IMR-90 (cell line): ENCODE measurements around the gene CCND1. TPM values are rescaled to one million over a fixed set of nuclear protein-coding genes. Genes with fewer than 3 reads are reported as not detected.

Experiments
- ATAC-seq: fragments of 200-7000 bp; cut with Tn5 transposase; 2 replicates; pipeline ENCODE4 v1.9.1; 2020; ENCODE audit warnings: low read depth, mild to moderate bottlenecking, moderate library complexity
- BruUV-seq: library from RNA; stranded (reverse); fragments of 400-500 nt; replicated peaks from 2 replicates; lab custom pipeline; 2021; lab: Mats Ljungman, UMichigan
- CTCF ChIA-PET: fragments of 300-600 bp; formaldehyde crosslinking; extraction: SDS; loops from one replicate; lab custom pipeline; 2021; ENCODE audit warnings: antibody characterized with exemption; lab: Yijun Ruan, JAX
- POLR2A ChIA-PET: fragments of 300-600 bp; sonication (Branson Sonifier 250); formaldehyde crosslinking; loops from one replicate; lab custom pipeline; 2022; ENCODE audit warnings: antibody characterized with exemption; ENCODE audit not compliant: unreplicated experiment; lab: Charles Lee
- DNase-seq: peaks from one replicate; pipeline ENCODE4 v3.0.0; 2013
- H2AFZ ChIP-seq: replicated peaks from 2 replicates; pipeline ENCODE3; 2013; ENCODE audit warnings: low read length, mild to moderate bottlenecking; ENCODE audit not compliant: poor library complexity
- H2AK5ac ChIP-seq: 2 replicates; pipeline ENCODE4 v1.6.1; 2013; ENCODE audit warnings: low read depth, low read length, inconsistent platforms
- H2AK9ac ChIP-seq: replicated peaks from 2 replicates; pipeline ENCODE3; 2013; ENCODE audit warnings: mild to moderate bottlenecking, low read depth, low read length, moderate library complexity; ENCODE audit not compliant: poor library complexity
- H2BK120ac ChIP-seq: 2 replicates; pipeline ENCODE4 v1.6.1; 2013; ENCODE audit warnings: low read depth, low read length, inconsistent platforms
- H2BK15ac ChIP-seq: 3 replicates; pipeline ENCODE4 v1.6.1; 2013; ENCODE audit warnings: low read depth, low read length, inconsistent platforms
- H2BK20ac ChIP-seq: 2 replicates; pipeline ENCODE4 v1.6.1; 2013; ENCODE audit warnings: low read depth, mild to moderate bottlenecking, inconsistent platforms, low read length, moderate library complexity
- H2BK5ac ChIP-seq: 2 replicates; pipeline ENCODE4 v1.6.1; 2013; ENCODE audit warnings: mild to moderate bottlenecking, low read depth, low read length, inconsistent platforms; ENCODE audit not compliant: poor library complexity, severe bottlenecking
- H3K14ac ChIP-seq: replicated peaks from 2 replicates; pipeline ENCODE4 v1.6.1; 2013; ENCODE audit warnings: low read depth, low read length, inconsistent platforms
- H3K18ac ChIP-seq: 2 replicates; pipeline ENCODE4 v1.6.1; 2013; ENCODE audit warnings: low read depth, low read length, control low read depth
- H3K23ac ChIP-seq: 2 replicates; pipeline ENCODE4 v1.6.1; 2013; ENCODE audit warnings: low read depth, low read length, inconsistent platforms
- H3K27ac ChIP-seq: 2 replicates; pipeline ENCODE4 v1.5.1; 2013; ENCODE audit warnings: mild to moderate bottlenecking, control low read depth, low read length; ENCODE audit not compliant: insufficient read depth
- H3K27me3 ChIP-seq: 2 replicates; pipeline ENCODE4 v1.6.1; 2013; ENCODE audit warnings: low read length; ENCODE audit not compliant: control insufficient read depth, insufficient read depth
- H3K36me3 ChIP-seq: 2 replicates; pipeline ENCODE4 v1.6.1; 2013; ENCODE audit warnings: low read length, mixed read lengths; ENCODE audit not compliant: control insufficient read depth, insufficient read depth
- H3K4ac ChIP-seq: 2 replicates; pipeline ENCODE4 v1.6.1; 2013; ENCODE audit warnings: low read depth, low read length, inconsistent platforms
- H3K4me1 ChIP-seq: 2 replicates; pipeline ENCODE4 v1.6.1; 2013; ENCODE audit warnings: low read length, mixed read lengths; ENCODE audit not compliant: control insufficient read depth, insufficient read depth
- H3K4me2 ChIP-seq: 2 replicates; pipeline ENCODE4 v1.6.1; 2013; ENCODE audit warnings: low read depth, mild to moderate bottlenecking, control low read depth, low read length, moderate library complexity
- H3K4me3 ChIP-seq: 2 replicates; pipeline ENCODE4 v1.5.1; 2013; ENCODE audit warnings: low read depth, mild to moderate bottlenecking, control low read depth, low read length, moderate library complexity; ENCODE audit not compliant: insufficient read depth
- H3K56ac ChIP-seq: 2 replicates; pipeline ENCODE4 v1.6.1; 2013; ENCODE audit warnings: low read length, inconsistent platforms; ENCODE audit not compliant: insufficient read depth; ENCODE audit errors: extremely low read depth
- H3K79me1 ChIP-seq, 2 experiments: 2 replicates each; pipeline ENCODE4 v1.6.1; 2013; ENCODE audit warnings: low read length in 2 of 2, inconsistent platforms in 1 of 2, low read depth in 1 of 2
- H3K9ac ChIP-seq: 2 replicates; pipeline ENCODE4 v1.6.1; 2013; ENCODE audit warnings: low read depth, low read length, control low read depth
- H3K9me1 ChIP-seq: 2 replicates; pipeline ENCODE4 v1.6.1; 2013; ENCODE audit warnings: low read length, inconsistent platforms; ENCODE audit not compliant: insufficient read depth
- H3K9me3 ChIP-seq: 2 replicates; pipeline ENCODE4 v1.6.1; 2013; ENCODE audit warnings: low read length; ENCODE audit not compliant: control insufficient read depth, insufficient read depth
- H4K20me1 ChIP-seq: 2 replicates; pipeline ENCODE4 v1.6.1; 2013; ENCODE audit warnings: low read length, inconsistent platforms; ENCODE audit not compliant: insufficient read depth
- H4K5ac ChIP-seq: 2 replicates; pipeline ENCODE4 v1.6.1; 2013; ENCODE audit warnings: mild to moderate bottlenecking, low read depth, low read length, control low read depth
- H4K8ac ChIP-seq, 2 experiments: 2 replicates each; pipeline ENCODE4 v1.6.1; 2013; ENCODE audit warnings: low read depth in 2 of 2, low read length in 2 of 2, control low read depth in 1 of 2, inconsistent platforms in 1 of 2
- H4K91ac ChIP-seq: 2 replicates; pipeline ENCODE4 v1.6.1; 2013; ENCODE audit warnings: low read depth, low read length, inconsistent platforms; ENCODE audit not compliant: insufficient read depth
- CHD1 ChIP-seq: IDR thresholded peaks from 2 replicates; pipeline ENCODE4 v1.6.1; 2012; ENCODE audit warnings: low read depth, low read length, improper control_type of control experiment
- FOS ChIP-seq: fragments of 150-350 bp; IDR thresholded peaks from 2 replicates; pipeline ENCODE4 v1.6.1; 2016; ENCODE audit warnings: low read depth, low read length
- MAFK ChIP-seq: IDR thresholded peaks from 2 replicates; pipeline ENCODE4 v1.6.1; 2012; ENCODE audit warnings: low read depth, low read length, improper control_type of control experiment
- MXI1 ChIP-seq: IDR thresholded peaks from 2 replicates; pipeline ENCODE4 v1.6.1; 2012; ENCODE audit warnings: low read depth, mild to moderate bottlenecking, low read length, moderate library complexity, borderline replicate concordance
- NFE2L2 ChIP-seq: fragments of 150-350 bp; IDR thresholded peaks from 2 replicates; pipeline ENCODE4 v1.6.1; 2016; ENCODE audit warnings: low read depth, mild to moderate bottlenecking, low read length
- POLR2A ChIP-seq: IDR thresholded peaks from 2 replicates; pipeline ENCODE4 v1.6.1; 2012; ENCODE audit warnings: mild to moderate bottlenecking, low read depth, low read length
- RCOR1 ChIP-seq: IDR thresholded peaks from 2 replicates; pipeline ENCODE4 v1.6.1; 2012; ENCODE audit warnings: mild to moderate bottlenecking, low read length, improper control_type of control experiment; ENCODE audit not compliant: insufficient replicate concordance
- RFX5 ChIP-seq: IDR thresholded peaks from 2 replicates; pipeline ENCODE4 v1.8.0; 2012; ENCODE audit warnings: low read depth, mild to moderate bottlenecking, low read length, moderate library complexity
- WGBS, 2 experiments: methylation state at CpG; one replicate each; pipeline versions ENCODE4 v1.1.5 to v1.1.7; 2013; ENCODE audit warnings: missing lambda C conversion rate in 2 of 2; ENCODE audit not compliant: insufficient read length in 1 of 2; ENCODE audit errors: extremely low coverage in 2 of 2; 5-methylcytosine and 5-hydroxymethylcytosine counted together
- dilution Hi-C: fragments of 300-500 bp; cut with HindIII; formaldehyde crosslinking; loops from one replicate; pipeline ENCODE4 v1.14.3; 2018; ENCODE audit warnings: low sequenced_read_pairs; ENCODE audit not compliant: unreplicated experiment
- in situ Hi-C: fragments of 300-500 bp; cut with MboI; formaldehyde crosslinking; loops from 3 replicates; pipeline ENCODE4 v1.14.3; 2019; ENCODE audit warnings: low sequenced_read_pairs, inconsistent platforms, mixed read lengths
- intact Hi-C: fragments of 100-400 bp; cut with micrococcal nuclease; formaldehyde crosslinking; loops from 2 replicates; pipeline ENCODE4 v1.10.0; 2022
- polyA plus RNA-seq, 3 experiments: library from polyadenylated mRNA; depleted of rRNA; stranded (reverse); fragments of >200 nt; gene quantifications; 2 replicates each; pipeline ENCODE4 v1.2.3, GENCODE V29; 2012; ENCODE audit warnings: low replicate concordance in 1 of 3
- total RNA-seq: library from RNA; depleted of rRNA; stranded (reverse); fragments of >200 nt; gene quantifications from 2 replicates; pipeline ENCODE4 v1.2.3, GENCODE V29; 2012
- TF ChIP-seq, protein P1 (sequence below): conservative IDR thresholded peaks from 2 replicates; pipeline ENCODE4 v1.5.1; 2012; ENCODE audit warnings: mild to moderate bottlenecking, low read depth, low read length, improper control_type of control experiment
- TF ChIP-seq, protein P2 (sequence below): fragments of 150-350 bp; IDR thresholded peaks from 2 replicates; pipeline ENCODE4 v1.6.1; 2017; ENCODE audit warnings: mild to moderate bottlenecking, antibody characterized with exemption, low read length, low read depth

CCND1 gene
- total and polyA plus RNA-seq, 2 of the 4 experiments (the other 2 are of a cell fraction): 481 to 748 TPM

DNA sequence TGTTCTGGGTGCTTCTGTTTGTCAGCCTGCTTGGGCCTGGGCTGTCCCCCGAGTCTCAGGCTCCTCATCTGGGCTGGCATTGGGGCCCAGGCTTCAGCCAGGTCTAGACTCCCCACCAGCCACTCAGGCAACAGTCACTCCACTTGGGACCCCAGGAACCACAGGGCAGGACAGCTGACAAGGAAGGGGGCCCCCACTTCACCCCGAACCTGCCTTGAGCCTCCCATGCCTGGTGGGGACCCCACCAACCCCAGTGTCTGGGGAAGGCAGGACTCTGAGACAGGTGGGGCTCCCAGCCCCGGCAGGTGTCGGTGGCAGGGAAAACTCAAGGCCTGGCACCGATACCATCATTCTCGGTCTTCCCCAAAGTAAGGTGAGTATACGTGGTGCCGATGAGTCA is 45.9 kb downstream of the CCND1 start:
- WGBS, 2 experiments: no CpG with 5 or more reads among the region's 8 CpGs
- no peaks in the 10 kb centered on the region for H3K9me1 ChIP-seq
- H3K9ac ChIP-seq: no peak overlapping the region
- no peak overlapping the region for H4K5ac ChIP-seq
- no peak overlapping the region for H2BK15ac ChIP-seq
- H3K79me1 ChIP-seq: no peaks in the 10 kb centered on the region
- H3K9me3 ChIP-seq: 0 out of 2 replicates have a peak, but pooled peaks cover 2% of the 10 kb centered on the region
- H2BK5ac ChIP-seq: no peak overlapping the region
- H3K14ac ChIP-seq: no peak overlapping the region
- H3K4me1 ChIP-seq: no peaks in the 10 kb centered on the region
- no peak overlapping the region for H4K91ac ChIP-seq
- no peak overlapping the region for H2BK20ac ChIP-seq
- no peak overlapping the region for H3K56ac ChIP-seq
- H3K36me3 ChIP-seq: no peaks in the 10 kb centered on the region
- in situ Hi-C loops: loop anchor here (5.0 kb wide), 2 partner anchors 205 to 510 kb away; no protein-coding TSS in a partner anchor
- no peak overlapping the region for H2BK120ac ChIP-seq
- H3K4me2 ChIP-seq: no peak overlapping the region
- no peak overlapping the region for H3K27ac ChIP-seq
- ATAC-seq (no peak), DNase-seq (no peak)
- H2AK5ac ChIP-seq: no peak overlapping the region
- ChIA-PET POLR2A (no interaction called here), CTCF (interaction anchor here (1.2 kb wide), 1 partner anchor 31 kb away, joined by 3 read pairs; no protein-coding TSS in a partner anchor)
- H2AK9ac ChIP-seq: no peak overlapping the region
- no peak overlapping the region for H3K4ac ChIP-seq
- no peak overlapping the region for H4K8ac ChIP-seq
- no peak overlapping the region for H3K23ac ChIP-seq
- TF ChIP-seq CHD1: no peak
- no peak for TF ChIP-seq MXI1
- TF ChIP-seq, protein P1, sequence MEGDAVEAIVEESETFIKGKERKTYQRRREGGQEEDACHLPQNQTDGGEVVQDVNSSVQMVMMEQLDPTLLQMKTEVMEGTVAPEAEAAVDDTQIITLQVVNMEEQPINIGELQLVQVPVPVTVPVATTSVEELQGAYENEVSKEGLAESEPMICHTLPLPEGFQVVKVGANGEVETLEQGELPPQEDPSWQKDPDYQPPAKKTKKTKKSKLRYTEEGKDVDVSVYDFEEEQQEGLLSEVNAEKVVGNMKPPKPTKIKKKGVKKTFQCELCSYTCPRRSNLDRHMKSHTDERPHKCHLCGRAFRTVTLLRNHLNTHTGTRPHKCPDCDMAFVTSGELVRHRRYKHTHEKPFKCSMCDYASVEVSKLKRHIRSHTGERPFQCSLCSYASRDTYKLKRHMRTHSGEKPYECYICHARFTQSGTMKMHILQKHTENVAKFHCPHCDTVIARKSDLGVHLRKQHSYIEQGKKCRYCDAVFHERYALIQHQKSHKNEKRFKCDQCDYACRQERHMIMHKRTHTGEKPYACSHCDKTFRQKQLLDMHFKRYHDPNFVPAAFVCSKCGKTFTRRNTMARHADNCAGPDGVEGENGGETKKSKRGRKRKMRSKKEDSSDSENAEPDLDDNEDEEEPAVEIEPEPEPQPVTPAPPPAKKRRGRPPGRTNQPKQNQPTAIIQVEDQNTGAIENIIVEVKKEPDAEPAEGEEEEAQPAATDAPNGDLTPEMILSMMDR: no peak
- TF ChIP-seq RCOR1: no peak
- no peak for TF ChIP-seq MAFK
- no peak for TF ChIP-seq FOS
- TF ChIP-seq NFE2L2: no peak
- TF ChIP-seq POLR2A: no peak
- no peak for TF ChIP-seq RFX5
- TF ChIP-seq, protein P2, sequence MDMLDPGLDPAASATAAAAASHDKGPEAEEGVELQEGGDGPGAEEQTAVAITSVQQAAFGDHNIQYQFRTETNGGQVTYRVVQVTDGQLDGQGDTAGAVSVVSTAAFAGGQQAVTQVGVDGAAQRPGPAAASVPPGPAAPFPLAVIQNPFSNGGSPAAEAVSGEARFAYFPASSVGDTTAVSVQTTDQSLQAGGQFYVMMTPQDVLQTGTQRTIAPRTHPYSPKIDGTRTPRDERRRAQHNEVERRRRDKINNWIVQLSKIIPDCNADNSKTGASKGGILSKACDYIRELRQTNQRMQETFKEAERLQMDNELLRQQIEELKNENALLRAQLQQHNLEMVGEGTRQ: no peak
- H3K18ac ChIP-seq: no peak overlapping the region
- intact Hi-C loops: loop anchor here (1.0 kb wide), 3 partner anchors 114 to 226 kb away; no protein-coding TSS in a partner anchor
- 0 out of 2 replicates have a peak, but pooled peaks cover 4% of the 10 kb centered on the region for H4K20me1 ChIP-seq
- no peak overlapping the region for H3K4me3 ChIP-seq
- no TSS peak for BruUV-seq
- dilution Hi-C loops: no loop called here
- H3K27me3 ChIP-seq: peaks cover 3% of the 10 kb centered on the region; the same call in 1 of the 2 replicates
- no peak overlapping the region for H2AFZ ChIP-seq
